Stimulated activated CD8-positive, alpha-beta memory T cell treated with anti-CD3 and anti-CD28 coated beads, Interleukin-15, amount 100 ng/mL, for 4 hours (primary cell): ENCODE data around the gene EFL1.

ENCODE experiments used
- DNase-seq, 2 donors: peaks; one replicate each; pipeline ENCODE4 v3.0.0-alpha.2; 2020; ENCODE audit warnings: low read depth in 2 of 2

EFL1 gene

GRCh38 chr15:82081914-82082762 is 180.4 kb downstream of the EFL1 start:
- DNase-seq, result no peak

GRCh38 chr15:82080774-82081173 is 181.8 kb downstream of the EFL1 start:
- no peak for DNase-seq
